CD4-positive, alpha-beta T cell treated with Interleukin-15 for 4 hours (primary cell): ENCODE measurements around the gene VCL.

Source experiments
- DNase-seq: peaks from one replicate; pipeline ENCODE4 v3.0.0-alpha.2; 2020; ENCODE audit warnings: low spot score

Gene VCL

DNA sequence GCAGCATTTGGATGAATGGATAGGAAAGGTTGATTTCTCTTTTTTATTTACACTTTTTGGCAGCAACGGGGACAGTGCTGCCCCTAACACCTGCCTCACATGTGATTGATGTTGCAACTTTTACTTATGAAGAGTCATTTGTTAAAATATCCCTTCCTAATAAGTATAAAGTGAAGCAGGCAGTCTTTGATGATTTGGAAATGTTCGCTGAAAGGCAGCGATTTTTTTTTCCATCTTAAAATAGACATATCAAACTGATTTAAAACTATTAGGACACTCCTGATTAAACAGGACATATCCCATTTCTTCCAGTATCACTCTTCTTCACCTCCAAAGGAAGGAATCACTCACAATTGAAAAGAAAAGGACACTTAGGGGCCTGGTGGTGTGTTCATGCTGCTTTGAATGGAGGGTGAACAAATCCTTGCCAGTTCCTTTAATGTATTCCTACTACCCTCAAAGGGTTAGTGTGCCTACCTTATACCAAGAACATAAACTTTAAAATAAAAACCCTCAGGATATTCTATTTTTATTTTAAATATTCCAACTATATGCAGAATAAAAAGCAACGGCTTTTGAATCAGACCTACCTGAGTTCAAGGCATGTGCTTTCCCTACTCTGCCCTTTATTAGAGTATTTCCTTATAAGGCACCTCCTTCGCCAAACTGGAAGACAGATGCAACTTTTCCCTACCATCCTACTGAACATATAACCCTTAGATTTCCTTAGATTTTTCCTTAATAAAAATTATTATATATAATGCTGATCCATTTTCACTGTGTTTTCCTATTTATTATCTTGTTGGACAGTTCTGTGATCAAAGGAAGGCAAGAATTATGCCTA, 154.2 kb downstream of the VCL start:
- DNase-seq: no peak

DNA sequence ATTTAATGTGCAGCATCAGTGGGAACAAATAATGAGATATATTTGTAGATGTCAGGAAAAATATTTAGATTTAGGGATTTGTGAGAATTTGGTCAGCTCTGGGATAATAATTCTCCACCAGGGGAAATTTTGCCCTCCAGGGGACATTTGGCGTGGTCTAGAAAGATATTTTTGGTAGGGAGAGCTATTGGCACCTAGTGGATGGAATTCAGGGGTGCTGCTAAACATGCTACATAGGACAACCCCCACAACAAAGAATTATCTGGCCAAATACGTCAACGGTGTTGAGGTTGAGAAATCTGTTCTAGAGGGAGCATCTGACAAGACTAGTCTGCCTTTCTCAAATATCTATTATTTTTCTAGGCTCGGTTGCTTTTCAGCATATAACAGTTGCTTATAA, 155.2 kb downstream of the VCL start:
- DNase-seq: no peak

DNA sequence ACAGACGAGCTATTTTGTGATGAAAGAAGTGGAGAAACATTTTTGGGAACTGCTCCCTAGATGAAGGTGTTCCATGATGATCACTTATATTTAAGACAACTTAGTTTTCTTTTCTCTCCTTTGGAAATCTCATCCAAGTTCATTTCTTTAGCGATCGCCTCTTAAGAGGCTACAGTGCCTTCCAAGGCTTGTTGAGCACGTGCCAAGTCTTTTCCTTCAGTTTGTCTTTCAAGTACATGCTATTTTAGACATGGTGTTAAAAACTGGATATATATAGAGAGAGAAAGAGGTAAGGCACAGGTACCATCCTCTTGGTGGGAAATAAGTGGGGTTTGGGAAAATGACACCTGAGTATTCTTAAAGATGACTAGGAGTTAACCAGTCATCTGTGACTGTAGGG, 155.8 kb downstream of the VCL start:
- no peak for DNase-seq

DNA sequence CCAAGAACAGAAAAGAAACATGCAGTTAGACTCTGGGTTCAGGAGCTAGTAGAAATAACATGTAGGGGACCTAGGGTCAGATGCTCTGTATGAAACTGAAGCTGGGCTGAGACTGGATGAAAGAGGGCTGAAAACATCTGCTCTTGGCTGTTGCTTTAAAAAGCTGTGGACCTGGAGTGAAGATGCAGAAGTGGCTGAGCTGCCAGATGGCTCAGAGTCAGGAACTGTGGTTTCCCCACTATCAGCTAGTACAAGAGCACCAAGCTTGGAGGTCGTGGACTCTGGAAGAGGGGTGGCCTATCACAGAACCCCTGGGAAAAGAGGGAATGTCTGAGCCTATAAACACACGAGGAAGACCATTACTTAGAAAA, 159.0 kb downstream of the VCL start:
- DNase-seq: no peak

DNA sequence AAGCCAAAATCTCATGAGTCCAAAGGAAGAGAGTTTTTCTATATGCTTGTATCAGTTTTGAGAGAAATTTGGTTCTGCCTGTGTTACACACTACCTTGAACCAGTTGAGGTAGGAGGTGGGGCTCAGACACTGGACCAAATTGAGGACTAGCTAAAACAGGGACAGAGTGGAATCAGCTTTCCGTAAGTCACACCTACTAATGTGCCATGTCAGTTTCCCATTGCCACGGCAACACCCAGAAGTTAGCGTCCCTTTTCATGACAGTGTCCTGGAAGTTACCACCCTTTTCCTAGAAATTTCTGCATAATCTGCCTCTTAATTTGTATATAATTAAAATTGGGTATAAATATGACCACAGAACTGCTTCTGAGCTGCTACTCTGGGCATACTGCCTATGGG, 162.1 kb downstream of the VCL start:
- DNase-seq: no peak

DNA sequence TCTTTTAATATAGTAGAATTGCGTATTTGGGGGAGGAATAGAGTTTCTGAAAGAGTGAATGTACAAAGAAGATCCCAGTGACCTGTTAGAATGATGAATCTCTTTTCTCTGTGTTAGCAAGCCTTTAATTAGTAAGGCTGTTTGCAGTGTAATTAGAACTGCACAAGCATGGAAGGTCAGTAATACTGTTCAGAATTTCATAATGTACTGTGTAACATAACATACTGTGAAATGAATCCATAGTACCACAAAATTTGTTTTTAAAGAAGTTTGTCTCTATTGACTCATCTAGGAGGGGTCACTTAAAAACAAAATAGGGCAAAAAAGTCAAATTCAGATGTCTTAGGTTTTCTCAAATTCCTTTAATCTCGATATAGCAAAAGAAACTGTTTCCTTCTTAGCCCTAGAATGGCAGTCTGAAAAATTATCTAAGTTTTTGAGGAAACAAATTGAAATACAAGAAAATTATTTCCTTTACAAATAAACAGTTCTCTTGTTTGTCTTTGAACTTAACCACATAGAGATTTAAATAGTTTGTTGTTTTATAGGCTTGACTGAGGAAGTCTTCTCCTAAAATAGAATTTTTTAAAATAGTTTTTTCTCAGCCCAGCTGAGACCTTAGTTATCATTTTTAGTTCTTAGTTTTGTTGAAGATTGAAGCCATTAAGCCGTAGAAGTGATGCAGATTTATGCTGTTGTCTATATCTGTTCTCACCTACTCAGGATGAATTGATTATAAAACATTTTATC, 165.6 kb downstream of the VCL start:
- no peak for DNase-seq

DNA sequence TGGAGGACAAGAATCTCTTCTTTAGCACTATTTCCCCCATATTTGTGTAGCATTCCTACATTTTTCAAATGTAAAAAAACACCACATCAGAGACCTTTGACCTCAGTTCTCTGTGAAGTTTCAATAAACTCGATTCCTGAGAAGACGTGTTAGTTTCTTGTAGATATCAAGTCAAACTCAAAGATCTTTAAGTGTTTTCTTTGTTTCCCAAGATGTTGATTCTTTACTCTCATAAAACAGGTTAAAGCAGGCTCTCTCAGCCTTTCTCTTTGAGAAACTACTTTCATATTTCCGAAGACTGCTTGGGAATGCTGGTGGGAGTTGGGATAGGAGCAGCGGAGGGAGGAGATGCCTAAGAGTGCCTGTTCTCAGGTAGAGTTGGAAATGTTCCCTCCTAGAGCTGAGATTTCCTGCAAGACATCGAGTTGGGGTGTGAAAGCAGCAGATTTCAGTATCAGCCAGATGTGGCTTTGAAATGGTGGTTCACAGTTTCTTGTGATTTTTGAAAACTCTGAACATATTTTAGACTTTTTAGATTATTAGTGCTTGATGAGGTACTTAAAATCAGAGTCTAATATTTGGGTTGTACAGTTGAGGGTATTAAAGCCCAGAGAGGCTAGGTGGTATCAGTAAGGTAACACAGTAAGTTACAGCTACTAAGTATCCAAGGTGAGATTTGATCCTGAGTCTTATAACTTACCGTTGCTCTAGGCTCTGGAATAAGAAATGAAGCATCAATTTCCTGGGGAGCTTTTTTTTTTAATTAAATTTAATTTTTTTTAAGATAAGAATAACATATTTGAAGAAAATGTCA, 167.0 kb downstream of the VCL start:
- DNase-seq: no peak

DNA sequence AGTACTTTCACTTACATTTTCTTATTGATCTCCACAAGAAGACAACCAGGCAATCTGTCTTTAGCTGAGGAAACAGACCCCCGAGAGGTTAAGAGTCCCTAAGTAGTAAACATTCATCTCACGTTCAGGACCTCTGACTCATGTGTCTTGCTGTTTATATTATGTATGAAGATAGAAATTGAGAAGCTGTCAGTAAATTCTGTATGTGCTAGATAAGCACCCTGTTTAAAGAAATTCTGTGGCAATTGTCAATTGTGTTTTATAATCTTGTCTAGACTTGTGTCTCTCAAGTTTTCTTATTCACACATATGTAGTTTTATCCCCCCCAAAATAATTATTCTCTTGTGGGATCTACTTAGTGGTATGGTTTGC, 167.6 kb downstream of the VCL start:
- no peak for DNase-seq

DNA sequence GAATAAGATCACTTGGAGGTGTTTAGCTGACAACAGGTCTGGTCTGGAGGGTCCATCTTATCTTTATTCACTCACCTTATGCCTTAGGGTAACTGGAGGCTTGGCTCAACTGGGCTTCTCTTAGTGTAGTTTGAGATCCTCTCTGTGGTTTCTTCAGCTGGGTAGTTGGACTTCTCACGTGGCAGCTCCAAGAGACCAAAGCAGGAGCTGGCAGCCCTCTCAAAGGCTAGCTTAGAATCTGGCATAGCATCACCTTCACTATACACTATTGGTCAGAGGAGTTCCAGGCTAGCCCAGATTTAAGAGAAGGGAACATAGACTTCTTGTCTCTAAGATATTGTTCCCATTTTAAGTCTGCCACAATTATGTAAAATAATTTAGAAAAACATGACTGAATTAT, 169.5 kb downstream of the VCL start:
- no peak for DNase-seq
